Measurements from ENCODE around the gene EEF1G.

Gene EEF1G

GRCh38 chr11:62614275-62614674 is 40.6 kb upstream of the EEF1G start:
- no peak for DNase-seq (ENCODE audit: low read depth)
- TF ChIP-seq CTCF (conservative IDR thresholded peaks at IDR 0.05; ENCODE audit: low read length), result no peak
- H3K4me3 ChIP-seq (ENCODE audit: low read length), result no peak overlapping the region

- peak overlapping the region; percentile 17; the same call in 1 of the 2 replicates for H3K4me3 ChIP-seq (ENCODE audit: low read length)
- no peak for TF ChIP-seq CTCF (conservative IDR thresholded peaks at IDR 0.05; ENCODE audit: low read length)
- DNase-seq (ENCODE audit: low read depth), result no peak
These were observed 39.6 kb upstream of the EEF1G start for GRCh38 chr11:62613291-62613778.

GRCh38 chr11:62612366-62613290 is 38.9 kb upstream of the EEF1G start, which contains the start of the genes EML3 and ROM1:
EML3 (minus strand) TSS chr11:62612775; CDS start chr11:62612457, 318 bp downstream.
ROM1 (plus strand) TSS chr11:62613257; CDS start chr11:62613282, 25 bp downstream.
- TF ChIP-seq CTCF (conservative IDR thresholded peaks at IDR 0.05; ENCODE audit: low read length), result peak; percentile 54
- peak; percentile 84 for DNase-seq (ENCODE audit: low read depth)
- H3K4me3 ChIP-seq (ENCODE audit: low read length), result peak within 1 kb of the TSS; percentile 86

GRCh38 chr11:62611705-62612365 is 38.1 kb upstream of the EEF1G start:
- peak overlapping the region; percentile 86 for H3K4me3 ChIP-seq (ENCODE audit: low read length)
- TF ChIP-seq CTCF (conservative IDR thresholded peaks at IDR 0.05; ENCODE audit: low read length), result no peak
- peak; percentile 70 for DNase-seq (ENCODE audit: low read depth)

GRCh38 chr11:62610814-62611704 is 37.4 kb upstream of the EEF1G start:
- no peak for DNase-seq (ENCODE audit: low read depth)
- TF ChIP-seq CTCF (conservative IDR thresholded peaks at IDR 0.05; ENCODE audit: low read length), result no peak
- H3K4me3 ChIP-seq (ENCODE audit: low read length), result peak overlapping the region; percentile 86

GRCh38 chr11:62610403-62610802 is 36.7 kb upstream of the EEF1G start:
- TF ChIP-seq CTCF (conservative IDR thresholded peaks at IDR 0.05; ENCODE audit: low read length), result no peak
- no peak overlapping the region for H3K4me3 ChIP-seq (ENCODE audit: low read length)
- no peak for DNase-seq (ENCODE audit: low read depth)

All from AG10803 (cell line).